ENCODE results near the gene SLC13A5.
"Not testable (repeated sequence)": the region's sequence is repeated elsewhere in the genome, so short reads cannot be mapped to it uniquely, and the experiment has no call there.

SLC13A5 gene

GRCh38 chr17:6711081-6711674 lies 2.0 kb downstream of the SLC13A5 start:
- peak in 31 of 56 donors; percentile 1 to 55 (median 17) for DNase-seq

- DNase-seq = peak in 1 of 56 donors; percentile 5
Measured at GRCh38 chr17:6710317-6710716, 2.9 kb downstream of the SLC13A5 start.

DNA sequence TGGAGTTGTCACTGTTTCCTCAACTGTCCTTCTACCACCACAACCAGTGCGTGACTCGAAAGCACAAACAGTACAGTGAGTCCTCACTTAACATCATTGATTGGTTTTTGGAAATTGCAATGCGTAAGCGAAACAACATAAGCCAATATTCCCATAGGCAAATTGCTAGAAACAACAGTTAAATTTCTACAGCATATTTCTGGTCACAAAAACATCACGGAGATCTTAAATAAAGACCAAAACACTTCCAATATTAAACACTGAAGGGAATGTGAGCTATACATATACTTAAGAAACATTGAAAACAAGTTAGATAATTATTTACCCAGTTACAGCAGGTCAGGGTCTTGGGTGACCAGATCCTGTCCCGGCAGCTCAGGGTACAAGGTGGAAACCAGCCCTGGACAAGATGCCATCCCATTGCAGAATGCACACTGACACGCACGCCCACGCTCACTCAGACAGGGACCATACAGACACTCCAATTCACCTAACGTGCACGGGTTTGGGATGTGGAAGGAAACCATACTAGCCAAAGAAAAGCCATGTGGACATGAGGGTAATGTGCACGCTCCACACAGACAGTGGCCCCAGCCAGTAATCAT lies 4.7 kb downstream of the SLC13A5 start:
- DNase-seq = no peak

- no peak for DNase-seq
Measured at GRCh38 chr17:6706996-6707395, 6.2 kb downstream of the SLC13A5 start.

DNA sequence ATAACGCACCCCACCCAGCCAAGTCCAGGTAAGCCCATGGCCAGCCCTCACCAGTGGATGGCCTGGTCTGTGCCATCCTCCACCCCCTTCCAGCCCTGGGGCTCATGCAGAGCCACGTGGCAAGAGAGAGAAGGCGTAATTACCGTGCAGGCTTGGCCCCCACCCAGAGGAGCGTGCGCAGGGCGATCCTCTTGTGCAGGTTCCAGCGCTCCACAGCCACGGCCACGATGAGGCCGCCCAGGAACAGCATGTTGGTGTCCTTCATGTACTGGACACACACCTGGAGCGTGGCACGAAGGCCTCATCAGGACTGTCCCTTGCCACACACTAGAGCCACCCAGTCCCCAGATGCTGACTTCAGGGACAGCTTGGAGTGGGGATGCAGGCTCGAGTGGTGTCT lies 6.7 kb downstream of the SLC13A5 start:
- no peak for DNase-seq

- DNase-seq = no peak
Measured at GRCh38 chr17:6704470-6705052, 8.6 kb downstream of the SLC13A5 start.

DNA sequence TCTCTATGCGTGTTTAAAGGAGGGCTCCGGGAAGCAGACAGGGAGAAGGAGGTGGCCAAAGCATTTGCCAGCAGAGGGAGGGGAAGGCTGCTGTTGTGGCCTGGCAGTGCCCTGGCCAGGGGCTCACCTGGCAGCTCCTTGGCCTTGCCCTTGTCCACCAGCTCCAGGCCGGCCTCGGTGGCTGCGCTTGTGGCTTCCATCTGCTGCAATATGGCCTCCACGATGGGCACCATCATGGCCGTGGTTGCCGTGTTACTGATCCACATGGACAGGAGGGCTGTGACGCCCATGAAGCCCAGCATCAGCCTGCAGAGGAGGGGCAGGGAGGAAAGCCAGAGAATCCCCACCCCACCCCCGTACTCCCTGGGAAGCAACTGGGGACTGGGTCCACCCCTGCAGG lies 9.4 kb downstream of the SLC13A5 start:
- DNase-seq = no peak

GRCh38 chr17:6702567-6703215 lies 10.5 kb downstream of the SLC13A5 start:
- DNase-seq = no peak

- no peak for DNase-seq
Measured at GRCh38 chr17:6701719-6702118, 11.4 kb downstream of the SLC13A5 start.

DNA sequence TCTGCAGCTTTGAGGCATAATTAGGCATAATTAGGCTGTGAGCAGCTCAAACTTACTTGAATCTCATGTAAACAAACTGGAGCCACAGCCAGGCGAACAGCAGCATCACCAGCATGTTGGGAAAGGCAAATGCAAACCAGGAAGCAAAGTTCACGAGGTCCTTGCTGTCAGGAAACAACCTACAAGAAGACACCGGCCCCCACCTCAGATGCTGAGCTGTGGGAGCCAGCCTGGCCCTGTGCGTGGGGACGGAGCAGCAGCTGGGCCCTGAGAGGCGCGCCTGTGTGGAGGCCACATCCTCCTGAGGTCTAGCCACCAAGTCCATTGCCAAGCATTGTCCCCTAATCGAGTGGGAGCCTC lies 12.2 kb downstream of the SLC13A5 start:
- DNase-seq = no peak

- no peak for DNase-seq
Measured at GRCh38 chr17:6699997-6700947, 12.9 kb downstream of the SLC13A5 start.

DNA sequence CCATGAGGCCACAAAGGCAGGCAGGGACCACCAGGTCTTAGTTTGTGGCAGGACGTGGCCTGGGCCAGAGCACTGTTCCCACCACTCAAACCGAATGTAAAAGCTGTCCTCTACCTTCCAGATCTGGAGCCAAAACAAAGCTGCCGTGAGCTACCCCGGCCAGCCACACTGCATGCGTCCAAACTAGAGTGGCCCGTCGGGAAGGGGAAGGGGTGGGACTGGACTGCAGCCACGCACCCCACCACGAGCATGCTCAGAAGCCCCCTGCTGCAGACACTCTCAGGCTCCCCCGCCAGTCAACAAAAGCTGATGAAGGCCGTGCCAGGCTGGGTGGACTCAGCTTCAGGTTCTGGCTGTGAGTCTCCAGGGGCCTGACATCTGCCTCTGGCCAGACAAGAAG lies 15.2 kb downstream of the SLC13A5 start:
- no peak for DNase-seq

GRCh38 chr17:6696906-6697305 lies 16.3 kb downstream of the SLC13A5 start:
- no peak for DNase-seq

GRCh38 chr17:6695565-6695964 lies 17.6 kb downstream of the SLC13A5 start:
- no peak for DNase-seq

DNA sequence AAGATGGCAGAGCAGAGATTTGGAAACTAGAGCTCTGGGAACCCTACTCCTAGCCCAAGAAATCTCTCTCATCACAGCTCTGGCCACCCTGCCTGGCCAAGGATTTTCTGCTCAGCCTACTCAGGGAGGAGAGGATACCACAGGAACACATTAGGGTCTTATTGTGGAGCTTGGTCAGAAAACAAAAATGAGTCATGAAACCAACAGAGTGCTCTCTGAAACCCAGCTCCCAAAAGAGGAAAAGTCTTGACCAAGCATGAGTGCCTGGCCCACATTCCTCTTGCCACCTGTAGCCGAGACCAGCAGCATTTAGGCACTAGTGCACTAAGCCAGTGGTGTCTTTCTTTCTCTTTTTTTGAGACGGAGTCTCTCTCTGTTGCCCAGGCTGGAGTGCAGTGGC lies 18.1 kb downstream of the SLC13A5 start:
- no peak for DNase-seq

DNA sequence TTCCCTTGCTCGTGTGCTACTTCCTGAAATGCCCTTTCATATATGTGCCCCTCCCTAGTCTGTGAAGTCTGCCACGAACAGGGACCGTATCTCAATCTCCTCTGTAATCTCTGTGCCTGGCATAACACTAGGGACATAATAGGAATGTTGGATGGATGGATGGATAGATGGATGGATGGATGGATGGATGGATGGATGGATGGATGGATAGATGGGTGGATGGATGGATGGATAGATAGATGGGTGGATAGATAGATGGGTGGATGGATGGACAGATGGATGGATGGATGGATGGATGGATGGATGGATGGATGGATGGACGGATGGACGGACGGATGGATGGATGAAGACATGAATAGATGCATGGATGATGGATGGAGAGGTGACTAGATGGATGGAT lies 21.2 kb downstream of the SLC13A5 start:
- DNase-seq = not testable (repeated sequence)

GRCh38 chr17:6691546-6691945 lies 21.6 kb downstream of the SLC13A5 start:
- DNase-seq = no peak

DNA sequence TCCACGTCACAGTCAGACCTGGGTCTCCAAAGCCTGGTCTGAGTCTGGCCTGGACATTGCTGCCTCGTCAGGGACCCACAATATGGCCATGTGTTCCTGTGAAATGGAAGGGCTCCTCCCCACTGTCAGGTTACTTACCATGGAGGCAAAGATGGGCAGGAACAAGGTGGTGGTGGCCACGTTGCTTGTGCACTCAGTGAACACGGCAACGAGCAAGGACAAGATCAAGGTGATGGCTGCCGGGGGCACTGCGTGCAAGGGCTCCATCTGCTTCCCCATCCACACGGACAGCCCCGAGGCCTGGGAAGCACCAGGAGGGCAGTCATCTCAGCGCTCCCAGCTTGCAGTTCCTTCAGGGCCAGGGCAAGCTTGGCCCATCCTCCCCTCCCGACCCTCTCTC lies 22.5 kb downstream of the SLC13A5 start:
- no peak for DNase-seq

DNA sequence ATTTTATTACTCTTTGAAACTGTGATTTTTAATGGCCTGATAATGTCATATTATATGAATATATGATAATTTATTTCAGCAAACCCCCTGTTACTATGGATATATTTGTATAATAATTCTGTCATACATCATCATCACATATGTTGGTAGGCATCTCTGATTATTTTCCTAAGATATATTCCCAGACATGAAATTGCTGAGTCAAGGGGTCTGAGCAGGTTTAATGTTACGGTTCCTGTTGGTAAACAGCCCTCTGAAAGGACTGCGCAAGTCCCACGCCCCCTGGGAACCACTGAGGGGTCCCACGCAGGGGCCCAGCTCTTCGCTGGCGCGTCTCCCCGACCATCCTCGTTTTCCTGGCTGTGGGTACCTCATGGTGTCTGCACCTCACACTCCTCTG lies 24.2 kb downstream of the SLC13A5 start:
- DNase-seq = no peak

DNA sequence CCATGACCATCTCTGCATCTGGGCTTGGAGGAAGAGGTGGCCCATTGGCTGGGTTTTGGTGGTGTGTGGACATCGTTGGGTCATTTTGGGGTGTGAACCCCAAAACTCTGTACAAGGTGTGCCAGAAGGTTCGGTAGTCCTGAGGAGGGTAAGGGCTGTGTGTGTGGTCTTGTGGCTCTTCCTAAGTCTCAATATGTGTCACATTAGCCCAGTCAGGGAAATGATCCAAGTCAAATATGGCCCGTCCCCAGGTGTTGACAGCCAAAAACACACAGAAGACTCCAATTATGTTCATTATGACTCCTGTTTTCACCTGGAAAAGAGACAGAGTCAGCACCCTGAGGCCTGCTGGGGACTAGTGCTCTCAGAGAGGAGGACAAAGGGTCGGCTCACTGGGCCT lies 27.1 kb downstream of the SLC13A5 start:
- no peak for DNase-seq

DNA sequence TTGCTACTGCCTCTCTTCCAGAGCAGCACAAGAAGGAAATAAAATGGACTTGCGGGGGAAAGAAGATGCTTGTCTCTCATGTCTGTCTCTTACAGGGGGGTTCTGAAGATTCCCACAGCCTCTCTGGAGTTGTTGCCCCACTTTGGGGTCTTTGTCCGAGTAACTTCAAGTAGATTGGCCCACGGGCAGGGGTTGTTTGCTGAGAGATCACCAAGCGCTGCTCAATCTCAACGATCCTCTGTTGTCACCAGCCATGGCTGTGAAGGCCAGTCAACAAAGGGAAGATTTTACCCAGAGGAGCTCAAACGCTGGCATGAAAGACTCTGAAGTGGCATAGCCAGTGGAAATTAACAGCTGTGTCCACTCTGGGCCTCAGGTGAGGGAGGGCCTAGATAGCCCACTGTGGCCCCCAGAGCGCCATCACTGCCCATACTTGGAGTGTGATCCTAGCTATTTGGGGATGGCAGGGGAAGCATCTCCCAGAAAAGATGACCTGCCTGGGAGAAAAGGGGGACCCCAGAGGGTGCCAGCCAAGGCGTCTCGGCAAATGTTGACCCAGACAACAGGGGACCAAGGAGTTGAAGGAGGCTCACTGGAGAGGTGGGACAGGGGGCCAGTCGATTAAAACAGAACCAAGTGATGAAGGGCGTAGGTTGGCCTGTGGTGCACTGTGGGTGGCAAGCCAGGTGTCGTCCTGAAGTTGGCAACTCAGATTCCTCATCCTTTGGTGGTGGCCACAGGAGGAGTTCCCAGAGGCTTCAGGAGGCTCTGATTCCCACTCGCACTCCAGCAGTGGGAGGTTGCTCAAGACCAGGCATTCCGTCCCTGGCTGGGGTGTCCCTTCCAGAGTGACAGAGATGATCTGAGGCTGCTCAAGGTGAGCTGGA lies 28.0 kb downstream of the SLC13A5 start:
- no peak for DNase-seq
